ENCODE results near the gene TBC1D1. TPM values are rescaled to one million over a fixed set of nuclear protein-coding genes. Genes with fewer than 3 reads are reported as not detected.

The TBC1D1 gene
- total and polyA plus RNA-seq, 2 of the 8 experiments (the other 6 are each of a cell fraction or from before 2014, with no cell fraction given): 96.9 to 162 TPM

DNA sequence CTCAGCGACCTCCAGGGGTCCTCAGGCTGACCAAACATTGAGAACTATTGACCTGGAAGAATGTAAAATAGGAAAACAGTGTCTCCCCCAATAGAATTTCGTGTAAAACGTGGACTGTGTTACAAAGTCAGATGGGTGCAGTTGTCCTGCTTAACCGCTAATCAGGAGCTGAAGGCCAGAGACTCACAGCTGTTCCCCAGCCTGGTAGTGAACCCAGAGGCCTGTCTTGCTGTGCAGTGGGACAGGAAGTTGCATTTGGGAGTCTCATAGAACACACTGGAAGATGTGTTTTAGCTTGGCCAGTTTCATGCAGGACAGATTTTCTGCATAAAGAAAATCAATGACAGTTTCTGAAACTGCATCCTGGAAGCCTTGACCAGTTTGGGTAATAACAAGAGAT, 220.8 kb downstream of the TBC1D1 start (continued):
- TF ChIP-seq SAP30 (IDR thresholded peaks at IDR 0.05; ENCODE audit: insufficient read depth, insufficient replicate concordance, low read length) (no peak), CBX8 (IDR thresholded peaks at IDR 0.05; ENCODE audit: borderline replicate concordance, low read depth, low read length) (no peak), TCF12 (IDR thresholded peaks at IDR 0.05; ENCODE audit: low read depth, low read length) (no peak), PHF8 (conservative IDR thresholded peaks at IDR 0.05; ENCODE audit: low read depth, low read length) (no peak), YY1 (IDR thresholded peaks at IDR 0.05; ENCODE audit: low read depth, low read length) (no peak)
- TF ChIP-seq, protein P1, sequence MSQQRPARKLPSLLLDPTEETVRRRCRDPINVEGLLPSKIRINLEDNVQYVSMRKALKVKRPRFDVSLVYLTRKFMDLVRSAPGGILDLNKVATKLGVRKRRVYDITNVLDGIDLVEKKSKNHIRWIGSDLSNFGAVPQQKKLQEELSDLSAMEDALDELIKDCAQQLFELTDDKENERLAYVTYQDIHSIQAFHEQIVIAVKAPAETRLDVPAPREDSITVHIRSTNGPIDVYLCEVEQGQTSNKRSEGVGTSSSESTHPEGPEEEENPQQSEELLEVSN (IDR thresholded peaks at IDR 0.05): no peak
